ENCODE measurements around the gene BRK1.

- TF ChIP-seq POLR2A (IDR thresholded peaks at IDR 0.05; ENCODE audit: low read depth, low read length) (no peak), TAF1 (IDR thresholded peaks at IDR 0.05; ENCODE audit: borderline replicate concordance, low read depth, low read length) (no peak), POLR2AphosphoS5 (IDR thresholded peaks at IDR 0.05; ENCODE audit: low read depth, low read length) (no peak)
Measured at GRCh38 chr3:10099041-10099440, 16.4 kb upstream of the BRK1 start.

All from GM12892 (cell line).